GM19395 (cell line): ENCODE measurements around the gene THAP5.
A peak's percentile ranks its signal among the peaks of the same experiment; 100 is the strongest.

ENCODE experiments used
- ATAC-seq: cut with Tn5 transposase; IDR thresholded peaks from one replicate; pipeline ENCODE4 v1.9.1; 2021; ENCODE audit warnings: mild to moderate bottlenecking, moderate library complexity; ENCODE audit not compliant: unreplicated experiment

The THAP5 gene

GRCh38 chr7:108569381-108570145 lies at the start of gene THAP5, which contains the start of gene DNAJB9:
Gene THAP5 (minus strand): TSS chr7:108569706. CDS start chr7:108569569, 137 bp downstream.
Gene DNAJB9 (plus strand): TSS chr7:108569874. CDS start chr7:108571727, 1,853 bp downstream.
- ATAC-seq, result peak; percentile 94

DNA sequence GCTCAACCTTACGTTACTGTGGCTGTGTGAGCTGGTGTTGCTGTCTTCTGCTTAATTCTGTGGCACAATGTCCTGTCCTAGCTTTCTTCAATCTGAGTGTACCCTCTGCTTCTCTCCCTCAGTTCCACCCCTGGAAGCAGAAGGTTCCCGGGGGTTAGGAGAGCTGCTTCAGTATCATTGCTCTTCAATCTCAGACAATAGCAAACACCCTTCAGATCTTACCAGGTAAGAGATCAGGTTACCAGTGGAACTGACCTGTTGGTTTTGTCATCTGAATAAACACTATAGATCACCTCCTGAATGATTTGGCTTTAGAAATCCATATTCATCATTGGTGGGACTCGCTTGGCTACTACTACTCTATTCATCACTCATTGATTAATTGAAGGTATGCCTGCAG lies 48.5 kb upstream of the THAP5 start:
- no peak for ATAC-seq

DNA sequence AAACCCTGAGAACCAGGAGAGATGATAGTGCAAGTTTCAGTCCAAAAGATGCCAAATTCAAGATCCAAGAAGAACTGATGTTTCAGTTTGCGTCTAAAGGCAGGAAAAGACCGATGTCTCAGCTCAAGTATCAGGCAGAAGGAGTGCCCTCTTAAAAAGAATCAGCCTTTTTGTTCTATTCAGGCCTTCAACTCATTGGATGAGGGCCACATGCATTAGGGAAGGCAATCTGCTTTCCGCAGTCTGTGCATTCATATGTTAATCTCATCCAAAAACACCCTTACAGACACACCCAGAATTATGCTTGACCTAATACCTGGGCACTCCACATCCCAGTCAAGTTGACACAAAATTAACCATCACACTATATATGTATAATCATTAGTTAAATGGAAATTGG lies 45.4 kb upstream of the THAP5 start:
- ATAC-seq, result no peak

- no peak for ATAC-seq
These were observed 44.5 kb upstream of the THAP5 start for GRCh38 chr7:108613949-108614381.

DNA sequence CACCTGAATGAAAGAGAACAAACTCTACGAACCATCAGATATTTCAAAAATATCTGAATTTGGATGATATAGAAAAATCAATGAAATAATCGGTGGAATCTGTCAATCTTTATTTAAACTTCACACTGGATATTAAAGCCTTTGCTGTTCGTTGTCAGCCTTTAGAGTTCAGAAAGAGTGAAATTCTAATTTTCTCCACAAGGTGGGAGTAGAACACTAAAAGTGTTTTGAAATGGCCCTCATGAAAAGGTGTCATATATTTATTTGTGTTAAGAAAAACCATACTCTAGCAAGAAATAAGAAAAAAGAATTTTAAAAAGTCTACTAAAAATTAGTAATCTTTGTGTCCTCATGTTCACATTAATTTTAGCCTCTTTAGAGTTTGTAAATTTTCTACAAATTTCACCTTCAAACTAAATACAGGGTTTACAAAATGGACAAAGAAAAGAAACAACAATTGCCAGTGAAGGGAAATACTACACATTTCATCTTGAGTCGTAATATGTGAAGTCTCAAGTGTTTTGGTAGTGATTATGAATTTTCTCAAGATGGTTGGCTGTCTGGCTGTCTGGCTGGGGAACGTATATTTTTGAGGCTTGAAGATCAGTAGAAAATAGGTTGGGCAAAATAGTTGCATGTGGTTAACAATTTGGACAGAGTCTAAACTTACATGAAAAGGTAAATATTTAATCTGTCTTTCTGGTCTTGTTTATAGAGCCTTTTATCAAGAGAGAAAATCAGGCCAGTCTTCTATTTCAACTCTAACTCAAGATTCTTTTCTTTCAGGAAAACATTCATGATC lies 43.8 kb upstream of the THAP5 start:
- peak; percentile 78 for ATAC-seq

- ATAC-seq, result no peak
These were observed 41.8 kb upstream of the THAP5 start for GRCh38 chr7:108611268-108611667.

DNA sequence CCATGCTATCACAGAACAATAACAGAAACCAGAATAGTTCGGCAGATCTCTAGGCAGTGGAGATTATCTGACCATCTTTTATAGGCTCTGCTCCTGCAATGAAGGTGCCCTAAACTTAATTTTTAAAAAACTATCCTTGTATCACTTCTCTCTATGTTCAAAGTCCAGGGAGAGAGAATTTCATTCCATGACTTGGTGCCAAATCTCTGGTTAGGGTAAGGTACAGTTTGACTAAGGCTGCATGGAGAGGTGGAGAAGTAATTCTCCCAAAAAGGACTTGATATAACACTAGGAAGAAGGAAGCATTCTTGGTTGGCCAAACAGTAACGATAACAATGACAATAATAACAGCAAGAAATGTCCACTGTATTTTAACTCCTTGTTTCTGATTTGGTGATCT lies 40.1 kb upstream of the THAP5 start:
- ATAC-seq, result no peak

DNA sequence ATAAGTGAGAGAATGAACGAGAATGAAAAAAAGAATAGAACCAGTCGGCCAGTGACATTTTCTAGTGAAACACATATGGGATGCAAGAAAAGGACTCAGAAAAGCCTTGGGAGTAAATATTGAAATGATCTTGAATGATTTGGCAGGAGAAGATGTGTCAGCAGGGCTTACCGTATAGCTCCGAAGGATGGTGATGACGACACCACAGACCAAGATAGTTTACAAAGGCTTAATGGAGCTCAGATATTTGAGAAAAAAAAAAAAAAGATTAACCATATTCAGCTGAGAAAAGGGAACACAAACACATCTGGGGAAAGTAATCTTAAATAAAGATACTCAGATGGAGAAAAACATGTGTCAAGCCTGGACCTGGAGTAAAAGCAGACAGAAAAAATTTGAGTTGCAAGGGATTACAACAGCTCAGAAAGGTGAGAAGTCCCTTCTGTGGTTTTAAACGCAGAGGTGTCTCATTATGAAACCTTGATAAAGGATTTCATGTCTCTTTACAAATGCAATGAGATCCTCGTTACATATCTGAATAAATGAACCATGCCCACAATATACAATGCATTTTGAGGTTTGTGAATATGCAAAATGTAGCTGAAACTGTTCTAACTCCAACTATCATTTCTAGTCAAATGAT lies 36.2 kb upstream of the THAP5 start:
- ATAC-seq, result no peak

DNA sequence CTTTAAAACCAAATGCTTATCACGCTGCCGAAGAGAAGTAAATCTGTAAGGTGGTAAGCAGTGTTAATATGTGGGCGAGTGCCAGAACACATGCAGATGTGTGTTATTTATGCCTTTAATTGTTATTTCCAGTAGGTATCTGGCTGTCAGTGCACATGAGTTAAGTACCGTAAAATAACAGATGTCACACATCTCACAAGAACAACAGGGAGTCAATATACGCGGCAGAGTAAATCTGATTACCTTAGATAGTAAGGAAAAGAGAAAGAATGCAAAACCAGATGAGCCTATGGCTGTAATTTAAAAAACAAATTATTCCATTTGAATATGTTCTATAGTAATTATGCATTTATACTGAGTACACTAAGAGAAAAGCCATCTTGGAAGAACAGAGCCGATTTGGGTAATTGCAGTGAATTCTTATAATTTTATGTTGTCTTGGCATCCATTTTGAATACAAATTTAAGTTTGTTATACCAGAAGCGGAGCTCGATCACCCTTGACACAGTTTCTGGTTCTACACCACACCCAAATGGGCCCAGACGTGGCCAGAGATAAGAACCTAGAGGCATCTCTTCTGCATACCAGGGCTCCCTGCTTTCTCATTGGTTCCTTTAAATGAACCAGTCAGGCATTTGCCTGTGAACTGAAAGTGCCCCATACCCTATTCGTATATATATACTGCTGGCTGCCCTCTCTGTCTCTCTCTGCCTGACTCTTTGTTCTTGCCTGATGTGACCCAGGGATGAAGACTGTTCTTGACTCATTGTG lies 35.0 kb upstream of the THAP5 start:
- no peak for ATAC-seq

DNA sequence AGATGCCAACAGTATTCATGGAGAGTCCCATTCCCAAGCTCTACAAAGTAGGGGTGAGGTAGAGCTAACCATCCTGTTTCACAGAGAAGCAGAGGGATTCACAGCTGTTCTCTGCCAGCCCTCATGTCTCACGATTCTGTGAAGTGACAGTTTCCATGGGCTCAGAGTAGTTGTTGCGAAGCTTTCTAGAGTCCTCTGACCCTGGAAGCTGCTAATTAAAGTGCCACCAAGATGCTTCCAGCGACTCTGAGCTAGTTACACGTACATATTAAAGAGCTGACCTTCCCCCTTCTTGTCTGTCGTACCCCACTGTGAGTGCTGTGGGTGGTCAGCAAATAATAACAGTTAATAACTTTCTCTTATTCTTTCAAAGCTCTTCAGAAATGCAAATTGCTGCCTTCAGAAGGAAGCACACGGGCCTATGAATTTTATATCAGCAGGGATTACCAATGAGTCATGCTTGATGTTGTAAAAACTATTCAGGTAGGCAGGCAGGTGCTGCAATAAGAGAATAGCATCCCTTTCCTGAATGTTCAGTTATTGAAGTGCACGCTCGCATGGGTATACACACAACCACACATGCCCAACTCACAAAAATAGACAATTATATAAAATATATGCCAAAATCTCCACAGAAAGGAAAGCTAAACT lies 34.3 kb upstream of the THAP5 start:
- no peak for ATAC-seq

DNA sequence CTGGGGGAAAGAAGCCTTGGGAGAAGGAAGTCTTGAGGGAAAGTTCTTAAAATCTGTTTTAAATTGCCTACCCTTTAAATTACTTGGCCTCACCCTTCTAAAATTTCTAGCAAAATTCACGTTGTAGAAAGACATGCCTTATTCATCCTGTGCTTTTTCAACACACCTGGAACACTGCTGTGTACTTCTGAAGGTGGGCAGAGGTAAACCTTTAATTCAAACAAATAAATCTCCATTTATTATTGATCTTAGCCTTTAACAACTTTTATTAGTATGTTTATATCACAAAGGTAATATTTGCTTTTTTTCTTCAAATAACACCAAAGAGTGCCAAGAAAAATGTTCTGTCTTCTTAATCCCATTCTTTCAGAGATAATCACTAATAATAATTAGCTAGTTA lies 30.9 kb upstream of the THAP5 start:
- ATAC-seq, result no peak

DNA sequence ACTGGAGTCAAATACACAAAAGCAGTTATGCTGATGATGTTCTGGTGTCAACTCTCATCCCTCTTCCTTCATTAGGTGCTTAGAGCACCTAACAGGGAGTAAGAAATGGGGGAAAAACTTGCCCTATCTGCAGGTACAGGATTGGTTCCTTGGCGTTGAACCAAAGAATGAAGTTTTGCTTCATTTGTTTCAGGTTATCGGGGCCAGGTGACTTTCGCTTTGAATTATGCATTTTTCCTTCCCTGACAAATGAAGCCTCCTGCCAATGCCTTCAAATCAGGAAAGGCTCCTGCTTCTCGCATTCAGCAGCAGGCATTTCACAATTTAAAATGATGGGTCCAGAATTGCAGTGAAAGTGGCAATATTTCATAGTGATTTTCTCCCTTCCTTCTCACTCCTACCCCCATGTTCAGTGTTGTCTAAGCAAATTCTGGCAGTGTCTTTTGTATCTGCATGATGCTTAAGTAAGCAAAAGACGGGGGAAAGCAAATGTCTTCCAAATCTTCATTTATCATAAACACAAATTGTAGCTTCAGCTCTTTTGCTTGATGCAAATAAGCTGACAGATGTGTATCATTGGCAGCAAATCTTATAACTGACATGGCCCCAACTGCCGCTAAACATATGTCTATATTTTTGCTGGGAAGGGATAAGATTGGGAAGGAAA lies 29.5 kb upstream of the THAP5 start:
- no peak for ATAC-seq

DNA sequence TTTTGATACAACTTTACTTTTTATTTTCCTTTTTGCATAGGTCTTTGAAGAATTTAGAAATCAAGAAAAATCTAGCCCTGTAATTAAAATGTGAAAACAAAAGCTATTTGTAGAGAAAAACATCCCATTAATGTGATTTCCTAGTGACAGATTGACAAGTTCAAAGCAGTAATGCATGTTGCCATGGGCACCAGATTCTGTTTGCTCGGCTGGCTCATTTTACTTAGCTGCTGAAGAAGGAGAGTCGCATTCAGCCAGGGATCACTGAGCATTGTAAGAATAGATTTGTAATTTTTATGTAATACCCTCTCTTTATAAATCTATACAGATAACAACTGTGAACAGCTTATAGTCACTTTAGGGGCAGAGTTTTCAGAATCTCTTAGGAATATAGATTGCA lies 28.6 kb upstream of the THAP5 start:
- no peak for ATAC-seq

GRCh38 chr7:108596560-108596959 lies 27.1 kb upstream of the THAP5 start:
- peak; percentile 67 for ATAC-seq

GRCh38 chr7:108592646-108593201 lies 23.2 kb upstream of the THAP5 start:
- no peak for ATAC-seq

DNA sequence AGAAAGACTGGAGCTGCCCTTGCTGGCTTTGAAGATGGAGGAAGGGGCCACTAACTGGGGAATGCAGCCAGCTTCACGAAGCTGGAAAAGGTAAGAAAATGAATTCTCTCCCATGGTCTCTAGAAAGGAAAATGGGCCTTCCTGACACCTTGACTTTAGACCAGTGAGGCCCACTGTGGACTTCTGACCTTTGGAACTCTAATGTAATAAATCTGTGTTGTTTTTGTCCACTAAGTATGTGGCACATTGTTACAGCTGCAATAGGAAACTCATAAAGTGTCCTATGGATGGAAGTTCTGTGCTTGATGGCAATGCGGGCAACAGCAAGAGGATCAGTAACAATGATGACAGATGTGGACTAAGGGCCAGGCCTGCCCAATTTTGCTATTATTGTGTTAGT lies 21.1 kb upstream of the THAP5 start:
- no peak for ATAC-seq

GRCh38 chr7:108589874-108590273 lies 20.4 kb upstream of the THAP5 start:
- ATAC-seq, result no peak

GRCh38 chr7:108589199-108589598 lies 19.7 kb upstream of the THAP5 start:
- no peak for ATAC-seq

GRCh38 chr7:108586274-108586710 lies 16.8 kb upstream of the THAP5 start:
- ATAC-seq, result no peak
